ENCODE results near the gene GRIA1. TPM values are rescaled to one million over a fixed set of nuclear protein-coding genes. Genes with fewer than 3 reads are reported as not detected.

GRIA1 gene
- total RNA-seq, 1 donor from 2014 or later = 21.9 TPM

DNA sequence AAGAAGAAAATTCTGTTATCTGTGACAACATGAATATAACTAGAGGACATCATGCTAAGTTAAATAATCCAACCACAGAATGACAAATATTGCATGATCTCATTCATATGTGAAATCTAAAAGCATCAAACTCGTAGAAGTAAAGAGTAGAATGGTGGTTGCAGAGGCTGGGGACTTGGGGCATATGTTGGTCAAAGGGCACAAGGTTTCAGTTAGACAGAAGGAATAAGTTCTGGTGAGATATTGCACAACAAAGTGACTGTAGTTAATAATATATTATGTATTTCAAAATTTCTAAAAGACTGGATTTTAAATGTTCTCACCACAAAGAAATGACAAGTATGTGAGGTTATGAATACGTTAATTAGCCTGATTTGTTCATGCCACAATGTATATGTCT lies 24.8 kb downstream of the GRIA1 start:
- TF ChIP-seq, protein P1, sequence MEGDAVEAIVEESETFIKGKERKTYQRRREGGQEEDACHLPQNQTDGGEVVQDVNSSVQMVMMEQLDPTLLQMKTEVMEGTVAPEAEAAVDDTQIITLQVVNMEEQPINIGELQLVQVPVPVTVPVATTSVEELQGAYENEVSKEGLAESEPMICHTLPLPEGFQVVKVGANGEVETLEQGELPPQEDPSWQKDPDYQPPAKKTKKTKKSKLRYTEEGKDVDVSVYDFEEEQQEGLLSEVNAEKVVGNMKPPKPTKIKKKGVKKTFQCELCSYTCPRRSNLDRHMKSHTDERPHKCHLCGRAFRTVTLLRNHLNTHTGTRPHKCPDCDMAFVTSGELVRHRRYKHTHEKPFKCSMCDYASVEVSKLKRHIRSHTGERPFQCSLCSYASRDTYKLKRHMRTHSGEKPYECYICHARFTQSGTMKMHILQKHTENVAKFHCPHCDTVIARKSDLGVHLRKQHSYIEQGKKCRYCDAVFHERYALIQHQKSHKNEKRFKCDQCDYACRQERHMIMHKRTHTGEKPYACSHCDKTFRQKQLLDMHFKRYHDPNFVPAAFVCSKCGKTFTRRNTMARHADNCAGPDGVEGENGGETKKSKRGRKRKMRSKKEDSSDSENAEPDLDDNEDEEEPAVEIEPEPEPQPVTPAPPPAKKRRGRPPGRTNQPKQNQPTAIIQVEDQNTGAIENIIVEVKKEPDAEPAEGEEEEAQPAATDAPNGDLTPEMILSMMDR (IDR thresholded peaks at IDR 0.05; ENCODE audit: unreplicated experiment) = no peak
- Mint-ChIP-seq H3K27ac (ENCODE audit: unreplicated experiment) (no peak overlapping the region), H3K4me3 (ENCODE audit: unreplicated experiment) (no peak overlapping the region)

GRCh38 chr5:153516504-153517240 lies 26.2 kb downstream of the GRIA1 start:
- Mint-ChIP-seq H3K9me3 (ENCODE audit: unreplicated experiment) (no peaks in the 10 kb centered on the region), H3K36me3 (ENCODE audit: low read depth, unreplicated experiment) (peaks cover 7% of the 10 kb centered on the region), H3K27me3 (ENCODE audit: unreplicated experiment) (peaks cover 2% of the 10 kb centered on the region), H3K27ac (ENCODE audit: unreplicated experiment) (no peak overlapping the region), H3K4me1 (ENCODE audit: unreplicated experiment) (peaks cover 15% of the 10 kb centered on the region), H3K4me3 (ENCODE audit: unreplicated experiment) (no peak overlapping the region)
- no peak for DNase-seq (ENCODE audit: low spot score)
- TF ChIP-seq, protein P1 (IDR thresholded peaks at IDR 0.05; ENCODE audit: unreplicated experiment) = no peak

More for the DNA sequence above, 24.8 kb downstream of the GRIA1 start:
- peaks cover 15% of the 10 kb centered on the region for H3K4me1 Mint-ChIP-seq (ENCODE audit: unreplicated experiment)
- peaks cover 7% of the 10 kb centered on the region for H3K36me3 Mint-ChIP-seq (ENCODE audit: low read depth, unreplicated experiment)
- no peaks in the 10 kb centered on the region for H3K9me3 Mint-ChIP-seq (ENCODE audit: unreplicated experiment)
- DNase-seq (ENCODE audit: low spot score) = no peak
- peaks cover 2% of the 10 kb centered on the region for H3K27me3 Mint-ChIP-seq (ENCODE audit: unreplicated experiment)

DNA sequence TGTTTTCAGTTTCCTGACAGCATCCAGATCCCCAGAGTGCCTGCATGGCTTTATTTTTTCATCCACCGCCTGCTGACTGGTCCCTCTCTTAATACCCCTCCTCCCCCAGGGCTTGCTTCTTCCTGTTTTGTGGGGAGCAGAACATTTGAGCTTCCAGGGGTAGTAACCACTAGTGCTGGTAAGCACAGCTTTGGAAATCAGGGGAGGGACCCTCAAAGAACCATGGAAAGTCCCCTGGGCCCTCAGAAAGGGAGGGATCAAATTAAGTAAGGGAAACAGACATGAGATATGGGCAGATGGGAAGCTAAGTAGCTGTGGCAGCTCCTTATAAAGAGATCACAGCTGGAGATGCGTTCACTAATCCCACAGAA lies 26.8 kb downstream of the GRIA1 start:
- Mint-ChIP-seq H3K27ac (ENCODE audit: unreplicated experiment) (no peak overlapping the region), H3K27me3 (ENCODE audit: unreplicated experiment) (peaks cover 2% of the 10 kb centered on the region), H3K9me3 (ENCODE audit: unreplicated experiment) (no peaks in the 10 kb centered on the region), H3K36me3 (ENCODE audit: low read depth, unreplicated experiment) (peaks cover 7% of the 10 kb centered on the region), H3K4me1 (ENCODE audit: unreplicated experiment) (peaks cover 15% of the 10 kb centered on the region), H3K4me3 (ENCODE audit: unreplicated experiment) (no peak overlapping the region)
- no peak for DNase-seq (ENCODE audit: low spot score)
- TF ChIP-seq, protein P1 (IDR thresholded peaks at IDR 0.05; ENCODE audit: unreplicated experiment) = no peak

- Mint-ChIP-seq H3K9me3 (ENCODE audit: unreplicated experiment) (no peaks in the 10 kb centered on the region), H3K4me1 (ENCODE audit: unreplicated experiment) (peaks cover 15% of the 10 kb centered on the region), H3K36me3 (ENCODE audit: low read depth, unreplicated experiment) (no peaks in the 10 kb centered on the region), H3K27me3 (ENCODE audit: unreplicated experiment) (peaks cover 2% of the 10 kb centered on the region), H3K27ac (ENCODE audit: unreplicated experiment) (no peak overlapping the region), H3K4me3 (ENCODE audit: unreplicated experiment) (no peak overlapping the region)
- DNase-seq (ENCODE audit: low spot score) = no peak
- TF ChIP-seq, protein P1 (IDR thresholded peaks at IDR 0.05; ENCODE audit: unreplicated experiment) = no peak
Measured at GRCh38 chr5:153520137-153520536, 29.7 kb downstream of the GRIA1 start.

DNA sequence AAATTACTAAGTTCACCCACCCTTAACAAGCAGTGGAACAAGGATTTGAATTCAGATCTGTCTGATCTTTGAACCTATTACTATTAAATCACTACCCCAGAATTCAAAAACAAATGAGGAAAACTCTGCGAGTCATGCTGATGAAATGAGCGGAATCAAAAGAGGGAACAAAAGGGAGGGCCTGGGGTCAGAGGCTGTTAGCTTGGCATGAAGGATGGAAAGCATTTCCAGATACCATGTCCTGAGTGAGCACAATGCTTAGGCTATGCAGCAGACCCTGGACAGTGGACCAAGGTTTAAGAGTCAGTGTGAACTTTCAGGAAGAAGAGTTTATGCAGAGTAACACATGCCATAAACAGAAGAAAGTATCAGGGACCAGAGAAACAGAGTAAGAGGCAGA lies 30.5 kb downstream of the GRIA1 start:
- no peak overlapping the region for H3K27ac Mint-ChIP-seq (ENCODE audit: unreplicated experiment)
- H3K4me1 Mint-ChIP-seq (ENCODE audit: unreplicated experiment) = peaks cover 15% of the 10 kb centered on the region

More for the DNA sequence above, 30.5 kb downstream of the GRIA1 start:
- no peaks in the 10 kb centered on the region for H3K9me3 Mint-ChIP-seq (ENCODE audit: unreplicated experiment)
- no peak overlapping the region for H3K4me3 Mint-ChIP-seq (ENCODE audit: unreplicated experiment)
- TF ChIP-seq, protein P1 (IDR thresholded peaks at IDR 0.05; ENCODE audit: unreplicated experiment) = no peak
- H3K27me3 Mint-ChIP-seq (ENCODE audit: unreplicated experiment) = peaks cover 2% of the 10 kb centered on the region
- H3K36me3 Mint-ChIP-seq (ENCODE audit: low read depth, unreplicated experiment) = no peaks in the 10 kb centered on the region
- DNase-seq (ENCODE audit: low spot score) = no peak

Measured in endothelial cell (in vitro differentiated cells).